Activated T-cell treated with anti-CD3 and anti-CD28 coated beads for 4 hours (primary cell): Measurements from ENCODE around the gene IL3RA.
"Not testable (repeated sequence)": the region's sequence is repeated elsewhere in the genome, so short reads cannot be mapped to it uniquely, and the experiment has no call there.

ENCODE experiments used
- DNase-seq: peaks from one replicate; pipeline ENCODE4 v3.0.0-alpha.2; 2020

Gene IL3RA

GRCh38 chrX:1336331-1336943 is at the start of gene IL3RA:
Gene IL3RA, plus strand, starts transcription at chrX:1336785. Its CDS starts 4,981 bp downstream, at chrX:1341766.
- no peak for DNase-seq

GRCh38 chrX:1289535-1289934 is 47.0 kb upstream of the IL3RA start:
- DNase-seq = no peak

GRCh38 chrX:1291110-1291740 is 45.4 kb upstream of the IL3RA start:
- no peak for DNase-seq

- DNase-seq = no peak
Observed at GRCh38 chrX:1292575-1293290, 43.9 kb upstream of the IL3RA start.

- DNase-seq = no peak
Observed at GRCh38 chrX:1294301-1295067, 42.1 kb upstream of the IL3RA start.

GRCh38 chrX:1295550-1295949 is 41.0 kb upstream of the IL3RA start:
- no peak for DNase-seq

GRCh38 chrX:1297591-1297990 is 39.0 kb upstream of the IL3RA start:
- DNase-seq = not testable (repeated sequence)

- no peak for DNase-seq
Observed at GRCh38 chrX:1300449-1300848, 36.1 kb upstream of the IL3RA start.

- DNase-seq = no peak
Observed at GRCh38 chrX:1305411-1305810, 31.2 kb upstream of the IL3RA start.

- DNase-seq = no peak
Observed at GRCh38 chrX:1306909-1307625, 29.5 kb upstream of the IL3RA start.

GRCh38 chrX:1307626-1308340 is 28.8 kb upstream of the IL3RA start:
- no peak for DNase-seq

GRCh38 chrX:1308476-1308875 is 28.1 kb upstream of the IL3RA start:
- no peak for DNase-seq

GRCh38 chrX:1308917-1309316 is 27.7 kb upstream of the IL3RA start:
- DNase-seq = not testable (repeated sequence)

- DNase-seq = no peak
Observed at GRCh38 chrX:1313788-1314187, 22.8 kb upstream of the IL3RA start.

- no peak for DNase-seq
Observed at GRCh38 chrX:1316527-1316926, 20.1 kb upstream of the IL3RA start.

GRCh38 chrX:1321674-1322073 is 14.9 kb upstream of the IL3RA start:
- no peak for DNase-seq

- DNase-seq = no peak
Observed at GRCh38 chrX:1322393-1322792, 14.2 kb upstream of the IL3RA start.

- peak; percentile 31 for DNase-seq
Observed at GRCh38 chrX:1323315-1323714, 13.3 kb upstream of the IL3RA start.

- DNase-seq = no peak
Observed at GRCh38 chrX:1325515-1326116, 11.0 kb upstream of the IL3RA start.

GRCh38 chrX:1327651-1328304 is 8.8 kb upstream of the IL3RA start:
- DNase-seq = no peak

GRCh38 chrX:1330605-1331004 is 6.0 kb upstream of the IL3RA start:
- no peak for DNase-seq
